ENCODE data around the gene SULT1A2. TPM values are rescaled to one million over a fixed set of nuclear protein-coding genes. Genes with fewer than 3 reads are reported as not detected.

SULT1A2 gene
- total and polyA plus RNA-seq, 2 of the 4 experiments (the other 2 are of a cell fraction) = 0.09 TPM; not detected in 1

DNA sequence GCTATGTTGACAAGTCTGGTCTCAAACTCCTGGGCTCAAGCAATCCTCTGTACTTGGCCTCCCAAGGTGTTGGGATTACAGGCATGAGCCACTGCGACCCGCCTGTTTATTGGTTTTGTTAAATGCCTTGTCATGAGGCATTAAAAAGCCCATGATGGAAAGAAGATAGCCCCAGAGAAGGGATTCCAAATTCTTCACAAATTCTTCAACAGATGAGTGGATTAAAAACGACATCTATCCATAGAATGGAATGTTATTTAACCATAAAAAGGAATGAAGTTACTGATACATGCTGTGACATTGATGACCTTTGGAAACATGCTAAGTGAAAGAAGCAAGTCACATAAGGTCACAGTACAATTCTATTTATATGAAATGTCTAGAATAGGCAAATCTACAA is 38.4 kb downstream of the SULT1A2 start:
- Histone ChIP-seq H4K20me1 (ENCODE audit: insufficient read depth, low read length) (peaks cover 3% of the 10 kb centered on the region; the same call in 1 of the 2 replicates), H3K27ac (ENCODE audit: insufficient read depth, low read length) (no peak overlapping the region), H3K18ac (ENCODE audit: low read depth, low read length) (no peak overlapping the region), H4K5ac (ENCODE audit: low read depth, low read length) (no peak overlapping the region), H3K79me1 (ENCODE audit: low read depth in 1 of 2, low read length in 2 of 2) (peaks cover 24 to 34% of the 10 kb centered on the region in 2 experiments), H2AFZ (replicated peaks; ENCODE audit: low read length, poor library complexity) (no peak overlapping the region), H3K14ac (replicated peaks; ENCODE audit: low read depth, low read length) (no peak overlapping the region), H4K91ac (ENCODE audit: insufficient read depth, low read depth, low read length) (no peak overlapping the region), H3K56ac (ENCODE audit: extremely low read depth, insufficient read depth, low read length) (no peak overlapping the region), H3K4me3 (ENCODE audit: insufficient read depth, low read depth, low read length) (no peak overlapping the region), H3K23ac (ENCODE audit: low read depth, low read length) (no peak overlapping the region), H3K36me3 (ENCODE audit: control insufficient read depth, insufficient read depth, low read length) (peaks cover 2% of the 10 kb centered on the region; the same call in 1 of the 2 replicates), H2BK5ac (ENCODE audit: low read depth, low read length, poor library complexity, severe bottlenecking) (no peak overlapping the region), H2BK20ac (ENCODE audit: low read depth, low read length) (no peak overlapping the region), H4K8ac (ENCODE audit: low read depth in 2 of 2, low read length in 2 of 2) (no peak overlapping the region), H2BK120ac (ENCODE audit: low read depth, low read length) (no peak overlapping the region), H3K27me3 (ENCODE audit: control insufficient read depth, insufficient read depth, low read length) (no peaks in the 10 kb centered on the region), H3K9ac (ENCODE audit: low read depth, low read length) (no peak overlapping the region), H2BK15ac (ENCODE audit: low read depth, low read length) (no peak overlapping the region), H2AK9ac (replicated peaks; ENCODE audit: low read depth, low read length, poor library complexity) (no peak overlapping the region), H3K4me2 (ENCODE audit: low read depth, low read length) (no peak overlapping the region), H3K9me1 (ENCODE audit: insufficient read depth, low read length) (peaks cover 9% of the 10 kb centered on the region), H3K4ac (ENCODE audit: low read depth, low read length) (no peak overlapping the region), H3K9me3 (ENCODE audit: control insufficient read depth, insufficient read depth, low read length) (no peaks in the 10 kb centered on the region), H2AK5ac (ENCODE audit: low read depth, low read length) (no peak overlapping the region), H3K4me1 (ENCODE audit: control insufficient read depth, insufficient read depth, low read length) (peaks cover 10% of the 10 kb centered on the region)
- no TSS peak for BruUV-seq (replicated peaks)
- no peak for ATAC-seq (ENCODE audit: low read depth)
- POLR2A ChIA-PET (ENCODE audit: unreplicated experiment) = no interaction called here
- TF ChIP-seq RCOR1 (IDR thresholded peaks at IDR 0.05; ENCODE audit: insufficient replicate concordance, low read length) (no peak), MAFK (IDR thresholded peaks at IDR 0.05; ENCODE audit: low read depth, low read length) (no peak), ELK1 (IDR thresholded peaks at IDR 0.05; ENCODE audit: borderline replicate concordance, low read depth, low read length) (no peak), NFE2L2 (IDR thresholded peaks at IDR 0.05; ENCODE audit: low read depth, low read length) (no peak)
- no peak for DNase-seq
- dilution Hi-C loops (cut with HindIII; ENCODE audit: low sequenced_read_pairs, unreplicated experiment) (no loop called here), in situ Hi-C loops (cut with MboI; ENCODE audit: low sequenced_read_pairs) (no loop called here), intact Hi-C loops (cut with micrococcal nuclease) (no loop called here)
- WGBS, 2 experiments (ENCODE audit: extremely low coverage in 2 of 2, insufficient read length in 1 of 2) = no CpG with 5 or more reads among the region's 3 CpGs
- CTCF ChIA-PET = no interaction called here

Measured in IMR-90 (cell line).